Measurements from ENCODE around the gene JADE2.
"Not testable (repeated sequence)": the region's sequence is repeated elsewhere in the genome, so short reads cannot be mapped to it uniquely, and the experiment has no call there.

The JADE2 gene

GRCh38 chr5:134524826-134525682, at the start of gene JADE2:
Gene JADE2, plus strand, starts transcription at chr5:134525670. Its CDS starts 10,188 bp downstream, at chr5:134535858.
- DNase-seq: no peak

DNA sequence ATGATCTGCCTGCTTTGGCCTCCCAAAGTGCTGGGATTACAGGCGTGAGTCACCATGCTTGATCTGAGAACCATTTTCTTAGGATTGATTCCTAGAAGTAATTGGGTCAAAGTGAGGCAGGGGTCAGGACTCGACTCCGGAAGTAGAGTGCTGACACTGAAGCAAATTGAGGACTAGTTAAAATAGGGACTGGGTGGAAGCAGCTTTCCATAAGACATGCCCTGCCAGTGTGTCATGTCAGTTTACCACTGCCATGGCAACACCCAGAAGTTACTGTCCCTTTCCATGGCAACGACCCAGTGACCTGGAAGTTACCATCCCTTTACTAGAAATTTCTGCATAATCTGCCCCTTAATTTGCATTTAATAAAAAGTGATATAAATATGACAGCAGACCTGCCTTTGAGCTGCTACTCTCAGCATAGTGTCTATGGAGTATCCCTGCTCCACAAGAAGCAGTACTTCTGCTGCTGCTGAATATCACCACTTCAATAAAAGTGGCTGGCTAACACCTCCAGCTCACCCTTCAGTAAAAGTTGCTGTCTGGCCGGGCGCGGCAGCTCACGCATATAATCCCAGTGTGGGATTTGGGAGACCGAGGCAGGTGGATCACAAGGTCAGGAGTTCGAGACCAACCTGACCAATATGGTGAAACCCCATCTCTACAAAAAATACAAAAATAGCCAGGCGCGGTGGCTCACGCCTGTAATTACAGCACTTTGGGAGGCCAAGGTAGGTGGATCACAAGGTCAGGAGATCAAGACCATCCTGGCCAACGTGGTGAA, 47.8 kb upstream of the JADE2 start:
- DNase-seq: no peak

DNA sequence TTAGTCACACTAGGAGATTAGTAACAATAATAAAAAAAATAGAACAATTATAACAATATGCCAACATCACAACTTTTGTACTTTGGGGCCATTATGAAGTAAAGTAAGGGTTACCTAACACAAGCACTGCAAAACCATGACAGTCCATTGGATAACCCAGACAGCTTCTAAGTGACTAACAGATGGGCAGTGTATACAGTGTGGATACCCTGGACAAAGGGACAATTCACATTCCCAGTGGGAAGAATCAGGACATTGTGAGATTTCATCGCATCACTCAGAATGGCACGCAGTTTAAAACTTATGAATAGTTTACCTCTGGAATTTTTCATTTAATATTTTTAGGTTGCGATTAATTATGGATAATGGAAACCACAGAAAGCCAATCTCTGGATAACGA, 45.6 kb upstream of the JADE2 start:
- no peak for DNase-seq

- DNase-seq: no peak
Observed at GRCh38 chr5:134489227-134489944, 36.1 kb upstream of the JADE2 start.

- no peak for DNase-seq
Observed at GRCh38 chr5:134490255-134490924, 35.1 kb upstream of the JADE2 start.

- DNase-seq: no peak
Observed at GRCh38 chr5:134490925-134491271, 34.6 kb upstream of the JADE2 start.

- DNase-seq: no peak
Observed at GRCh38 chr5:134491841-134492442, 33.5 kb upstream of the JADE2 start.

GRCh38 chr5:134492568-134492967, 32.9 kb upstream of the JADE2 start:
- no peak for DNase-seq

- DNase-seq: no peak
Observed at GRCh38 chr5:134493461-134494055, 31.9 kb upstream of the JADE2 start.

- DNase-seq: no peak
Observed at GRCh38 chr5:134494780-134495179, 30.7 kb upstream of the JADE2 start.

- DNase-seq: not testable (repeated sequence)
Observed at GRCh38 chr5:134499905-134500304, 25.6 kb upstream of the JADE2 start.

DNA sequence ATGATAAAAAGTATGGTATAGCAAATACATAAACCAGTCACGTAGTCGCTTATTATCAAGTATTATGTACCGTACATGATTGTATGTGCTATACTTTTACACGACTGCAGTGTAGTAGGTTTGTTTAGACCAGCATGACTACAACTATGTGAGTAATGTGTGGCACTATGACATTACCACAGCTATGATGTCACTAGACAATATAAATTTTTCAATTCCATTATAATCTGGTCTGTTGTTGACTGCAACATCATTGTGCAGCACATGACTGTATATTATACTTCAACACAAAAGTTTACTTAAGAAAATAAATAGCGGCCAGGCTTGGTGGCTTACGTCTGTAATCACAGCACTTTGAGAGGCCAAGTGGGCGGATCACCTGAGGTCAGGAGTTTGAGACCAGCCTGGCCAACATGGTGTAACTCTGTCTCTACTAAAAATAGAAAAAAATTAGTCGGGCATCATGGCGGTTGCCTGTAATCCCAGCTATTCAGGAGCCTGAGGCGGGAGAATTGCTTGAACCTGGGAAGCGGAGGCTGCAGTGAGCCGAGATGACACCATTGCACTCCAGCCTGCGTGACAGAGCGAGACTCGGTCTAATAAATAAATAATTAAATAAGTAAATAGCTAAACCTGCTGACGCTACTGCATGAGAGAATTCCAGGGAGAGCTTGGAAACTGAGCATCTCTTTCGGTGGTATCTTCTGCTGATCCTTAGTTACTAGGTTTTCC, 24.6 kb upstream of the JADE2 start:
- DNase-seq: no peak

DNA sequence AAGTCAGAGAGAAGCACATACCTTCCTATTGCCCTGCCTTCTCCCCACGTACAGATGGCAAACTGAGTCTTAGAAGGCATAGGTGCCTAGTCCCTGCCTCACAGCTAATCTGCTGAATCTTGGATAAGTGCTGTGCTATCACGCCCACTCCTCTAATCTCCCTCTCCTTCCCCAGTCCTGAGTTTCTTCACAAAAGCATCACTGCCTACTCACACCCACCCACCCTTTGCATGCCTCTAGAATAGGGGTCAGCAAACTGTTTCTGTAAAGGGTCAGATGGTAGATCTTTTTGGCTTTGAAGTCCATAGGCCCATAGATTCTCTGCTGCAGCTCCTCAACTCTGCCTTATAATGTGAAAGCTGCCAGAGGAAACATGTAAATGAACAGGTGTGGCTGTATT, 23.2 kb upstream of the JADE2 start:
- DNase-seq: no peak

GRCh38 chr5:134503088-134503936, 22.2 kb upstream of the JADE2 start:
- no peak for DNase-seq

GRCh38 chr5:134503937-134504437, 21.5 kb upstream of the JADE2 start:
- DNase-seq: no peak

GRCh38 chr5:134504629-134505300, 20.7 kb upstream of the JADE2 start:
- no peak for DNase-seq

GRCh38 chr5:134506054-134507039, 19.1 kb upstream of the JADE2 start:
- no peak for DNase-seq

DNA sequence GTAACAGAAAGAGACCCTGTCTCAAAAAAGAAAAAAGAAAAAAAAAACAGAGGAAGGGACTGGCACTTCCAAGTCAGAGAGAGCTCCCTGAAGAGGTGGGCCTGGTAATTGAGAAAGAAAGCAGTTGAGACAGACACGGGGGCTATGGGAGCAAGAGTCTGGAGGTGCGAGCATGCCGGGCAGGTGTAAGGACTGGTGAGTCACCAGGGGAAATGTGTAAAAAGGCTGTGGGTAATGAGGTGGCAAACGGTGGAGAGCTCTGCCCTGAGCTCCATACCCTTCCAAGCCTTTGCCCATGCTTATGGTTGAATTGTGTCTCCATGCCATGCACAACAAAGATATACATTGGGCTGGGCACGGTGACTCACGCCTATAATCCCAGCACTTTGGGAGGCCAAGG, 18.0 kb upstream of the JADE2 start:
- no peak for DNase-seq

Measured in cortex of kidney (tissue), 1 donor.